ENCODE data around the gene FTH1.
"Not testable (repeated sequence)": the region's sequence is repeated elsewhere in the genome, so short reads cannot be mapped to it uniquely, and the experiment has no call there.

The FTH1 gene

DNA sequence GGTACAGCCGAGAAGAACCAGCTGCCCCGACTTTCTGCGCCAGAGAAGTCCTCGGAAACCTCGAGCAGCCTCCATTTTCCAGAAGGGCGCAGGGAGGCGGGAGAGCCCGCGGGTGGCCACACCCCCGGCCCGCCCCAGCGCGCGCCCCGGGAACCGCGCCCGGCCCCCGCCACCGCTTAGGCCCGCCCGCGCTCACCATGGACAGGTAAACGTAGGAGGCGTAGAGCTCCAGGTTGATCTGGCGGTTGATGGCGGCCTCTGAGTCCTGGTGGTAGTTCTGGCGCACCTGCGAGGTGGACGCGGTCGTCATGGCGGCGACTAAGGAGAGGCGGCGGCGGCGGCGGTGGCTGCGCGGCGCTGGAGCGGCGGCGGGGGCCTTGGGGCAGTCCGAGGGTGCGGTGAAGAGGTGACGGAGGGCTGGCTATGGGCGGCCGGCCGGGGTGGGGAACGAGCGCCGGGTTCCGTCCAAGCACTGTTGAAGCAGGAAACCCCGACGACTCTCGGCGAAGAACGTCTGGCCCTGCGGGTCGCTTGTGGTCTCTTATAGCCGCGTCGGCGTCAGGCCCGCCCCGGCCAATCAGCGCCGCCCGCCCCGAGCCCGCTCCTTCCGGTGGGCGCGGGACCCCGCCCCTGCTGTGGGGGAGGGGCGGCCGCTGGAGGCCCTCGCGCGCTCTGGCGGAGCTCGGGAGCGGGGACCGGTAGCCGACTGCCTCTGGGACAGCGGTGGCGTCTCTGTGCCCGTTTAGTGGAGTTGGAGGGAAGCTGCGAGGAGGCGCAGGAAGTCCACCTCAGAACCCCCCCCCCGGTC lies at the start of gene FTH1:
Gene FTH1, minus strand, starts transcription at position 519 of the 808 bp plus-strand sequence. Its CDS starts 209 bp downstream, at position 310.
- peak; percentile 59 for DNase-seq

GRCh38 chr11:62015615-62016014 lies 48.2 kb upstream of the FTH1 start:
- no peak for DNase-seq

DNA sequence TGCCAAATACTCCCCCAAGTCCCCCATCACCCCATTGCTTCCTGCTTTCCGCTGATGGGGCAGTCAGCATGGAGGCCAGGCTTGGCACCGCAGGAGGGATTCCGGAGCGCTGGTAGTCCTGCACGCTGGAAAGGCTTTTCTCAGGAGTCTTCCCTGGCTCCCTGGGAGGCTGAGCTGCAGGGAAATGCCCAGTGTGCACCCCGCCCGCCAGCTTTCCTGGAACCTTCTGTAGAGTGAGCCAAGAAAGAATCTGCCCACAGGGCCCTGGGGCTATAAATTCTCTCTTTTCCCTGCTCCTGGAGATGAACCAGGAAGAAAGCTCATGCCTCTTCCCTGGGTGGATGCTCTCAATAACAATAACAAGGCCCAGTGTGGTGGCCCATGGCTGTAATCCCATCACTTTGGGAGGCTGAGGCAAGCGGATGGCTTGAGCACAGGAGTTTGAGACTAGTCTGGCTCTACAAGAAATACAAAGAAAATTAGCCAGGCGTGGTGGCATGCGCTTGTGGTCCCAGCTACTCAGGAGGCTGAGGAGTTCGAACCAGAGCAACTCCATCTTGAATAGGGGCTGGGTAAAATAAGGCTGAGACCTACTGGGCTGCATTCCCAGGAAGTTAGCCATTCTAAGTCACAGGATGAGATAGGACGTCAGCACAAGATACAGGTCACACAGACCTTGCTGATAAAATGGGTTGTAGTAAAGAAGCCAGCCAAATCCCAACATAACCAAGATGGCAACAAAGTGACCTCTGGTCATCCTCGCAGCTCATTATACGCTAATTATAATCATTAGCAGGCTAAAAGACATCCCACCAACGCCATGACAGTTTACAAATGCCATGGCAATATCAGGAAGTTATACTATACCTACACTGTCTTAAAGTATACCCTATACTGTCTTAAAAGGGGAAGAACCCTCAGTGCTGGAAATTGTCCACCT lies 46.4 kb upstream of the FTH1 start:
- no peak for DNase-seq

- no peak for DNase-seq
Measured at GRCh38 chr11:62012832-62013461, 45.5 kb upstream of the FTH1 start.

DNA sequence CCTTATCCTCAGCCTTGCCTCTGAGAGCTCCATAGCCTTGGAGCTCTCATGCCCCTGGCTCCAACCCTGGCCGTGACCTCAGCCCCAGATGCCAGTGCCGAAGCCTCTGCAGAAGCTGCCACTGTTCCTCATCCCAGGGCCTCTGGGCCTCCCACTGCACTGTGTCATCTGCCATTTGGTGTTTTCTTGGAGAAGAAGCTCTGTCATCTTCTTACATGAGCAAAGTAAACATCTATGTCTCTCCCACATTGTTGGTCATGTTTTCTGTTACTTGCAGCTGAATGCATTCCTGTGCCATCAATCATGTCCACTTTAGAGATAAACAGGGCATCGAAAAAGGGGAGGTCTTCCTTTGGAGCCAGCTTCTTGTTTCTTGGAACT lies 45.0 kb upstream of the FTH1 start:
- DNase-seq: no peak

DNA sequence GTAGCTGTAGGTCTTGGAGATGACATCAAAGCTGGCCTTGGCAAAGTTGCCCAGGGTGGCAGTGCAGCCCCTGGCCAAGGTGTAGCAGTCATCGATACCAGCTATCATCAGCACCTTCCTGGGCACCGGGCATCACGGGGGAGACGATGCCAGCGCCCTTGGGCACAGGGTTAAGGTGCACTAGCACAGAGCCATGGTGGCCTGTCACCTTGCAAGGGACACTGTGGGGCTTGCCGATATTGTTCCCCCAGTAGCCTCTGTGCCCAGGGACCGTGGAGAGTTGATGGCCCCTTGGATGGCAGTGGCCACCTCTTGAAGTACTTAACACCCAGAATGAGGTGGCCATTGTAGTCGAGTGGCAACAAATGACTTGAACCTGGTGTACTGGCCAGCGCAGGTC lies 44.4 kb upstream of the FTH1 start:
- DNase-seq: no peak

DNA sequence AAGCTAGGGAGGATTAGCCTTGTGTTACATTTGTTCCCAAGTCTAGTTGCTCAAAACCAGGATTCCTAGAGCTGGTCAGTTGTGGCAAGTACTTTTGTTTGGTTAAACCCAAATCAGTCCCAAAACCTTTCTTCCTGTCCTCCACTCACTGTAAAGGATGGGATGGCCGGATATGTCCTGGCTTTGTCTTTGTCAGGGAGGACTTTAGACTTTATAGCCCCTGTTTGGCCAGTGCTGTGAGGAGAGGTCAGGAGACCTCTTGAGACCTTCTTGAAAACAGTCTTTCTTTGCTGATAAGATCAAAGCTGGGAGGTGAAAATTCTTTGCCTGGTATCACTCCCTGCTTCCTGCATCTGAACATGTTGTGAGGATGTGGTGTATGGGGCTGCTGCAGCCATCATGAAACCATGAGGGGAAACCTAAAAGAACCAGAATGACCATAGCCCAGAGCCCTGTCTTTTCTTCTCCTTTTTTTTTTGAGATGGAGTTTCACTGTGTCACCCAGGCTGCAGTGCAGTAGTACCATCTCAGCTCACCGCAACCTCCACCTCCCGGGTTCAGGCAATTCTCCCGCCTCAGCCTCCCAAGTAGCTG lies 43.6 kb upstream of the FTH1 start:
- no peak for DNase-seq

DNA sequence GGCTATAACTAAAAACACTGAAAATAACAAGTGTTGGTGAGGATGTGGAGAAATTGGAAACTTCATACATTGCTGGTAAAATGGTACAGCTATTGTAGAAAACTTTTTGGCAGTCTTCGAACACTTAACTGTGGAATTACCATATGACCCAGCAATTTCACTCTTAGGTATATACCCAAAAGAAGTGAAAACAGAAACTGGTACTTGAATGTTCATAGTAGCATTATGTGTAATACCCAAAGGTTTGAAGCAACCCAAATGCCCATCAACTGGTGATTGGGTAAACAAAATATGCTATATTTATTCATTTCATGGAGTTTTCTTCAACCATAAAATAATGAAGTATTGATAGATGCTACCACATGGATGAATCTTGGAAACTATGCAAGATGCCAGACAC lies 40.8 kb upstream of the FTH1 start:
- DNase-seq: no peak

DNA sequence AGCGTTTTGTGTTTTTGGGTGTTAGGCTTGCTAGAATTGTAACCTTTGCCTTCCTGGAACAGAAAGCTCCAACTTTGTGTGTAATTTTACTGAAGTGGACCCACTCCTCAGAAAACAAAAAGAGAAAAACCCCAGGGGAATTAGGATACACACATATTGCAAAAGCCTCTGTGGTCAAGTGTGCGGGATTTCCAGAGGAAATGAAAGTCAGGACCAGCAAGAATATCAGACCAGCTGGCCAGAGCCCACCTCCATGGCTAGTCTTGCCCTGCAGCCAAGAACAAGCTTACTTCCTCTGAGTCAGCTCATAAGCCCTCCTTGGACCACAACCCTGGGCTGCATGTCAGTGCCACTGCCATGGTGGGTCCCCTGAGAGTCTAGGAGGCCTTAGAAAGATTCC lies 37.0 kb upstream of the FTH1 start:
- DNase-seq: no peak

DNA sequence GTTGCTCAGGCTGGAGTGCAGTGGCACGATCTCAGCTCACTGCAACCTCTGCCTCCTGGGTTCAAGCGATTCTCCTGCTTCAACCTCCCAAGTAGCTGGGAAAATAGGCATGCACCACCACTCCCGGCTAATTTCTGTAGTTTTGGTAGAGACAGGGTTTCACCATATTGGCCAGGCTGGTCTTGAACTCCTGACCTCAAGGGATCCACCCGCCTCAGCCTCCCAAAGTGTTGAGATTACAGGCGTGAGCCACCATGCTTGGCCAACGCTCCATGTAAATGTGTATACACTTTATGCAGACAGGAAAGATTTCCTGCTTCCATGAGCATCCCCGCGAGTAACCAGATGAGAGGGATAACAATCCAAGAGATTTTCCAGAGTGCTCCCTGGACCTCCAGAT lies 34.8 kb upstream of the FTH1 start:
- not testable (repeated sequence) for DNase-seq

DNA sequence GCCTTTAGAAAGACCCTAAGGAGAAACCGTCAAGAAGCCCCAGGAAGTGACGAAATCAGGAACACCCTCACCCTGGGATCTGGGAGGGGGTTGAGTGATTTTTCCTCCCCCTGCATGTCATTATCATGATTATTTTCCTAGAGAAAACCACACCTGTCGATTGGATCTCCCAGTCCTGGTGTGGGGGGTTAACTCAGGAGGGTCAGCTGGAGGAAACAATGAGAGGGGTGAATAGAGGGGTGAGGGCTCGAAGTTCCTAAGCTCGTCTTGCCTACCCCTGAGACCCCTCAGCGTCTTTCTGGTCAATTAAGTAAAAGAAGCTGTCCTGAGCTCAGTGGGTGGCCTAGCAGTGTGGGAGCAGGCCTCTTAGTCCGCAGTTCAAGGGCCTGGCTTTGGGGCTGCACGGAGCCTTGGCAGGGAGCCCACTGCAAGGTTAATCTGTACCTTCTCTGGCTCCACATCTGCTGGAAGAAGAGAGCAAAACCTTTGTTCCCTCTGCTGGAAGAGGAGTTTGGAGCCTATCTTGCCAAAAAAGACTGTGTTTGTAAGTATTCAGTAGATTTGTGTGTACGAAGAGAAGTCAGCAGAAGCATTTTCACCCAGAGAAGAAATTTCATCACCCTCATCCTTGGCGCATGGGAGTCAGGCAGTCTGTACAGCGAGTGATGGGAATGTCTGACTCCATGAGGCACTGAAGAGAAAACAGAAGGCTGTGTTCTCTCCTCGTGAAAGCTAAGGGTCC lies 34.2 kb upstream of the FTH1 start:
- DNase-seq: no peak

DNA sequence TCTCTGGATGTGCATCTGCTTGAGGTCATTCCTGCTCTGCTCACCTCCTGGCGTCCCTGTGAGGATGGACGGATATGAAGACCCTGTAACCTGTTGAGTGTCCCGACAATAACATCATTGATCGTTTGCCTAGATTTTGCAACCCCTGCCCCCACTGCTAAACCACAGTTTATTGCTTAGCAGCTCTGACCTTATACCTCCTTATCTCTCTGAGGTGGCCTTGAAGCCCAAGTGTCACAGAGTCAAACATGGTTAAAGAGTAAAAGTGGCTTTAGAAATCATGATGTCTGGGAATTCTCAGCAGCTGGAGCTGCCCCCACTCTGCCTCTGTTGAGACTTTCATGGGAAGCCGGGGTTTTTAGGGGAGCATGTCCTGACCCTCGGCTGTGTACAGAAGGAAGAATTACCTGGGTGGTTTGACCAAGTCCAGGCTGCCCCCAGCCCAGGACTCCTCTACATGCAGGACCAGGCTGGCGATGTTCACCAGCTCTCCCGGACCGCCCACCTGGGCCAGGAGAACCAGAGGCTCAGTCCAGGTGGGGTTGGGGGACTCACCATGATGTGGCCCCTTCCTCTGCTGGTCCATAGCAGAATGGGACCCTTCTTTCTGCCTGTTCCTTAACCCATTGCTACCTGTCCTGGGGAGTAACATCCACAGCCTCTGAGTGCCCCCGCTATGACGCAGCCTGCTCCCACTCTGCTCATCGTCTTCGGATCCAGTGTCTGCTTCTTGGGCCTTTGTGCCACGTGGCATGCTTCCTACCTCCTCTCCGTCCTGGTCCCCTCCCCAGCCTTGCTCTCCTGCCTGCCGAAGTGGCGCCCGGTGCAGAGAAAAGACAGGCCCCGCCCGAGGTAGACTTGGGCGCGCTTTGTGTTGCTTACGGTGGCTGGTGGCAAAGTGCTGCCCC lies 33.4 kb upstream of the FTH1 start:
- DNase-seq: no peak

DNA sequence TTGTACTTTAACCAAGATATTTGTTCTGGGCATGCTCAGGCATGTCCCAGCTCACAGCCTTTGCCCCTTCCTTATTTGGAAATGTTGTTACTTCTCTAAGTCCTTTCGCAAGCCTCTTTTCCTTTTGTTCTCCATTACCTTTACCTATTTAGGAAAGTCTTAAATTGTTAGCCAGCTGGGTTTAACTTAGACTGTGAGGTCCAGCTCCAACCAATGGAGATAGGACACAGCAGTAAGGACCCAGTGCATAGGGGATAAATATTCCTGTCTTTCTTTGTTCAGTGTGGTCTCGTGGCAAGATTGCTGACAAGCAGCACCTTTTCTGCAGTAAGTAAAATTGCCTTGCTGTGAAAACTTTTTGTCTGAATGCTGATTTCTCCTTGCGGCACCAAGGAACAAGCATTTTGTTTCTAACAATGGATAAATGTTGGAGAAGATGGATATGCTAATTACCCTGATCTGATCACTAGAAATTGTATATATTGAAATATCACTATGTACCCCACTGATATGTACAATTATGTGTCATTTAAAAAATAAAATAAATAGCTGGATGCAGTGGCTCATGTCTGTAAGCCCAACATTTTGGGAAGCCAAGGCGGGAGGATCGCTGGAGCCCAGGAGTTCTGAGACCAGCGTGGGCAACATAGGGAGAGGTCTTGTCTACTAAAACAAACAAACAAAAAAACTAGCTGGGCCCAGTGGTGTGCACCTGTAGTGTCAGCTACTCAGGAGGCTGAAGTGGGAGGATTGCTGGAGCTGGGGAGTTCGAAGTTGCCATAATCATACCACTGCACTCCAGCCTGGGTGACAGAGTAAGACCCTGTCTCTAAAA lies 31.9 kb upstream of the FTH1 start:
- no peak for DNase-seq

DNA sequence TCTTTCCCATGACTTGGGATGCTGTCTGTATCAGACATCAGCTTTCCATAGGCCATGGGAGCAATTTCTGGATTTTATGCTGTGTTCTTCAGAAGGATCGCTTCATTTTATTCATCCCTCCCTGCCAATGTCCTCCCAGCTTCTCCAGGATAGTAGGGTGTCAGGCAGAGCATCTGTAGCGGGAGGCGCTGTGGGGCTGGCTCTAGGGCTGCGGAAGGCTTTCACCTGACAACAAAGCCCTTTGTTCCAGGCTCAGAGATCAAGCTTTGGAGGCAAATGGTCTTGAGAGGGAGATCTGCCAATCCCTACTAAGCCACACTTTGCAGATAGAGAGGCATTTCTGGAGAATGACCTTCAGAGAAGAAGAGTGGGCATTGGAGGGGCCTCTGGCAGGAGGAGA lies 29.5 kb upstream of the FTH1 start:
- DNase-seq: no peak

- DNase-seq: no peak
Measured at GRCh38 chr11:61994981-61995380, 27.5 kb upstream of the FTH1 start.

DNA sequence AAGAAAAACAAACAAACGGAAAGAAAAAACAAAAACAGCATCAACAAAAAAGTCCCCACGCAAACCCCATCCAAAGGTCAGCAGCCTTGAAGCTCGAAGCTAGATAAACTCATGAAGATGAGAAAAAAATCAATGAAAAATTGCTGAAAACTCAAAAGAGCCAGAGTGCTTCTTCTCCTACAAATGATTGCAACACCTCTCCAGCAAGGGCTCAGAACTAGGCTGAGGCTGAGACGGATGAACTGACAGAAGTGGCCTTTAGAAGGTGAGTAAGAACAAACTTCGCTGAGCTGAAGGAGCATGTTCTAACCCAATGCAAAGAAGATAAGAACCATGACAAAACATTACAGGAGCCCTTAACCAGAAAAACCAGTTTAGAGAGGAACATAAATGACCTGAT lies 18.4 kb upstream of the FTH1 start:
- DNase-seq: no peak

GRCh38 chr11:61983419-61983818 lies 16.0 kb upstream of the FTH1 start:
- no peak for DNase-seq

DNA sequence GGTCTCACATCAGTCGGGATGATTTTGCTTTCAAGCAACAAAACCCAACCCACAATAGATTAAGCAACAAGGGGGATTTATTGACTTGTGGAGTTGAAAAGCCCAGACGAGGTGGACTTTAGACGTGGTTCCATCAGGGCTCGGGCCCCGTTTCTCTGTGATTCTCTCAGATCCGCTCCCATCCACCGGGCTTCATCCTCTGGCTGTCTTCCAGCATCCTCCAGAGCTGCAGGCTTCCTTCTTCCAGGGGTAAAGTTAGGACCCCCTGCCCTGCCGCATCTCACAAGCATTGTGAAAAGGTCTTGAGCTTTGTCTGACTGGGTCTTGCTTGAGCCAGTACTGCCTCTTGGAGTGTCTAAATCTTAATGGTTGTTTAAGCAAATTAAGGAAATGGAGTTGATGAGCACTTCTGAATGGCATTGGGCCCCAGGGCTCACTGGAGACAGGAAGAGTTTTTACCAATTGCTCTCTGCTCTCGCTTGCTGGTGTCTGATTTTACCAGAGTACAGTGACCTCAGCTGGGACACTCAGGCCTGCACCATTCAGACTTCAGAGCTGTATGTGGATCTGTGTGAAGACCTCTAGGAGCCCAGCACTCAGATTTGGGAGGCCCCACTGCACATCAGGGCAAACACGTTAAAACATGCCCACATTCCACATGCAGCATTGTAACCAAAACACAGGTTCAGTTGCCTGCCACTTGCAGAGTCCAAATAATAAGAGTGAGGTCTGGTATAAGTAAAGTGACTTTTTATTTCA lies 13.5 kb upstream of the FTH1 start:
- no peak for DNase-seq

Data from NCI-H1694 treated with DMSO at 0.1 percent for 48 hours (cell line).